ENCODE data around the gene ALAS1.

- no peak for TF ChIP-seq EZH2 (IDR thresholded peaks at IDR 0.05; ENCODE audit: borderline replicate concordance, low read length)
- TF ChIP-seq, protein P1, sequence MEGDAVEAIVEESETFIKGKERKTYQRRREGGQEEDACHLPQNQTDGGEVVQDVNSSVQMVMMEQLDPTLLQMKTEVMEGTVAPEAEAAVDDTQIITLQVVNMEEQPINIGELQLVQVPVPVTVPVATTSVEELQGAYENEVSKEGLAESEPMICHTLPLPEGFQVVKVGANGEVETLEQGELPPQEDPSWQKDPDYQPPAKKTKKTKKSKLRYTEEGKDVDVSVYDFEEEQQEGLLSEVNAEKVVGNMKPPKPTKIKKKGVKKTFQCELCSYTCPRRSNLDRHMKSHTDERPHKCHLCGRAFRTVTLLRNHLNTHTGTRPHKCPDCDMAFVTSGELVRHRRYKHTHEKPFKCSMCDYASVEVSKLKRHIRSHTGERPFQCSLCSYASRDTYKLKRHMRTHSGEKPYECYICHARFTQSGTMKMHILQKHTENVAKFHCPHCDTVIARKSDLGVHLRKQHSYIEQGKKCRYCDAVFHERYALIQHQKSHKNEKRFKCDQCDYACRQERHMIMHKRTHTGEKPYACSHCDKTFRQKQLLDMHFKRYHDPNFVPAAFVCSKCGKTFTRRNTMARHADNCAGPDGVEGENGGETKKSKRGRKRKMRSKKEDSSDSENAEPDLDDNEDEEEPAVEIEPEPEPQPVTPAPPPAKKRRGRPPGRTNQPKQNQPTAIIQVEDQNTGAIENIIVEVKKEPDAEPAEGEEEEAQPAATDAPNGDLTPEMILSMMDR (IDR thresholded peaks at IDR 0.05; ENCODE audit: low read length), result no peak
Observed at GRCh38 chr3:52216585-52217408, 18.8 kb downstream of the ALAS1 start.
